Liver (tissue), 9 donors: ENCODE data around the gene TYRP1. TPM values are rescaled to one million over a fixed set of nuclear protein-coding genes. Genes with fewer than 3 reads are reported as not detected.

Experiments used
- DNase-seq: peaks from one replicate; pipeline ENCODE4 v3.0.0-alpha.2; 2017; ENCODE audit warnings: low spot score
- H3K27ac ChIP-seq, 2 donors: one replicate each; pipeline ENCODE4 v1.7.0; 2013; ENCODE audit warnings: inconsistent platforms in 2 of 2, low read length in 2 of 2, control low read depth in 1 of 2, low read depth in 1 of 2, mild to moderate bottlenecking in 1 of 2
- H3K27me3 ChIP-seq, 4 donors: one replicate each; pipeline versions ENCODE4 v1.6.1 to v1.7.0; 2013; ENCODE audit warnings: low read length in 3 of 4, inconsistent platforms in 1 of 4, mild to moderate bottlenecking in 1 of 4, moderate library complexity in 1 of 4; ENCODE audit not compliant: control insufficient read depth in 4 of 4, insufficient read depth in 4 of 4
- H3K36me3 ChIP-seq, 4 donors: one replicate each; pipeline versions ENCODE4 v1.6.1 to v1.7.0; 2013; ENCODE audit warnings: low read length in 3 of 4, mild to moderate bottlenecking in 3 of 4, low read depth in 1 of 4, moderate library complexity in 1 of 4; ENCODE audit not compliant: control insufficient read depth in 4 of 4, insufficient read depth in 3 of 4
- H3K4me1 ChIP-seq, 4 donors: one replicate each; pipeline versions ENCODE4 v1.6.1 to v1.7.0; 2013; ENCODE audit warnings: low read length in 3 of 4, mild to moderate bottlenecking in 3 of 4, moderate library complexity in 1 of 4; ENCODE audit not compliant: control insufficient read depth in 4 of 4, insufficient read depth in 4 of 4
- H3K4me3 ChIP-seq, 3 donors: one replicate each; pipeline versions ENCODE4 v1.6.1 to v1.7.0; 2013; ENCODE audit warnings: low read length in 3 of 3, control low read depth in 1 of 3, low read depth in 1 of 3, mild to moderate bottlenecking in 1 of 3
- H3K9ac ChIP-seq, 2 donors: one replicate each; pipeline ENCODE4 v1.7.0; 2013; ENCODE audit warnings: low read length in 2 of 2, mild to moderate bottlenecking in 2 of 2, moderate library complexity in 2 of 2, control low read depth in 1 of 2, low read depth in 1 of 2
- H3K9me3 ChIP-seq, 4 donors: one replicate each; pipeline versions ENCODE4 v1.6.1 to v1.7.0; 2013; ENCODE audit warnings: low read length in 3 of 4; ENCODE audit not compliant: control insufficient read depth in 4 of 4
- ATF3 ChIP-seq: IDR thresholded peaks from 2 replicates; pipeline ENCODE4 v1.6.1; 2016; ENCODE audit warnings: antibody characterized with exemption
- CTCF ChIP-seq: fragments of 150-350 bp; IDR thresholded peaks from 2 replicates; pipeline ENCODE4 v1.5.1; 2017; ENCODE audit warnings: improper control_type of control experiment, low read depth, low read length; ENCODE audit not compliant: missing input control
- EGR1 ChIP-seq, 2 donors: IDR thresholded peaks; 2 replicates each; pipeline ENCODE4 v1.6.1; 2016 to 2018; ENCODE audit warnings: antibody characterized with exemption in 2 of 2, low read depth in 2 of 2
- FOXA1 ChIP-seq: IDR thresholded peaks from 2 replicates; pipeline ENCODE4 v1.6.1; 2016; ENCODE audit warnings: antibody characterized with exemption
- FOXA2 ChIP-seq: IDR thresholded peaks from 2 replicates; pipeline ENCODE4 v1.6.1; 2016; ENCODE audit warnings: antibody characterized with exemption
- GABPA ChIP-seq, 2 donors: IDR thresholded peaks in 1 of 2; conservative IDR thresholded peaks in 1 of 2; 2 replicates each; pipeline ENCODE4 v1.6.1; 2016; ENCODE audit warnings: antibody characterized with exemption in 2 of 2, mild to moderate bottlenecking in 1 of 2, moderate library complexity in 1 of 2
- HNF4A ChIP-seq, 2 donors: conservative IDR thresholded peaks; 2 replicates each; pipeline ENCODE4 v1.6.1; 2016; ENCODE audit warnings: antibody characterized with exemption in 2 of 2, mild to moderate bottlenecking in 2 of 2
- HNF4G ChIP-seq: IDR thresholded peaks from 2 replicates; pipeline ENCODE4 v1.6.1; 2016; ENCODE audit warnings: antibody characterized with exemption
- JUND ChIP-seq, 2 donors: IDR thresholded peaks; 2 replicates each; pipeline ENCODE4 v1.6.1; 2016; ENCODE audit warnings: antibody characterized with exemption in 2 of 2
- MAX ChIP-seq: IDR thresholded peaks from 2 replicates; pipeline ENCODE4 v1.6.1; 2016; ENCODE audit warnings: antibody characterized with exemption
- NR2F2 ChIP-seq: IDR thresholded peaks from 2 replicates; pipeline ENCODE4 v1.6.1; 2016; ENCODE audit warnings: antibody characterized with exemption
- RAD21 ChIP-seq, 2 donors: IDR thresholded peaks; 2 replicates each; pipeline ENCODE4 v1.6.1; 2016; ENCODE audit warnings: antibody characterized with exemption in 2 of 2, mild to moderate bottlenecking in 2 of 2
- REST ChIP-seq: IDR thresholded peaks from 2 replicates; pipeline ENCODE4 v1.6.1; 2016; ENCODE audit warnings: antibody characterized with exemption, mild to moderate bottlenecking
- RXRA ChIP-seq, 2 donors: IDR thresholded peaks; 2 replicates each; pipeline ENCODE4 v1.6.1; 2017 to 2018; ENCODE audit warnings: antibody characterized with exemption in 2 of 2, mild to moderate bottlenecking in 1 of 2
- SP1 ChIP-seq: IDR thresholded peaks from 2 replicates; pipeline ENCODE4 v1.6.1; 2018; ENCODE audit warnings: antibody characterized with exemption, mild to moderate bottlenecking
- TAF1 ChIP-seq: conservative IDR thresholded peaks from 2 replicates; pipeline ENCODE4 v1.6.1; 2016; ENCODE audit warnings: antibody characterized with exemption, mild to moderate bottlenecking
- YY1 ChIP-seq: IDR thresholded peaks from 2 replicates; pipeline ENCODE4 v1.6.1; 2016; ENCODE audit warnings: antibody characterized with exemption, mild to moderate bottlenecking
- ZBTB33 ChIP-seq: IDR thresholded peaks from 2 replicates; pipeline ENCODE4 v1.6.1; 2016; ENCODE audit warnings: antibody characterized with exemption
- WGBS: extraction: QIAGEN DNeasy Blood & Tissue Kit; methylation state at CpG from one replicate; pipeline ENCODE4 v1.1.7; 2013; 5-methylcytosine and 5-hydroxymethylcytosine counted together
- polyA plus RNA-seq, 2 donors: library from polyadenylated mRNA; stranded (reverse) in 1 of 2; unstranded in 1 of 2; fragments of 200-250 nt in 1 of 2; fragments of >200 nt in 1 of 2; fragmentation: Nextera tagmentation in 1 of 2; extraction: Ambion mirVana in 1 of 2; gene quantifications; one replicate each; pipeline versions ENCODE4 v1.2.1 to v1.2.3, GENCODE V29; 2013 to 2015
- total RNA-seq, 2 donors: library from RNA; depleted of rRNA; stranded (reverse); fragments of >200 nt; gene quantifications; one replicate each; pipeline ENCODE4 v1.2.3, GENCODE V29; 2014
- donor health status: healthy.
- donor health status: healthy.
- donor health status: healthy.
- donor health status: healthy.
- donor health status: healthy.

The TYRP1 gene
- total and polyA plus RNA-seq, 4 donors = 0.17 TPM; not detected in 3

GRCh38 chr9:12651125-12651524 is 42.1 kb upstream of the TYRP1 start:
- Histone ChIP-seq H3K4me1 (no peaks in the 10 kb centered on the region), H3K27ac (no peak overlapping the region), H3K9ac (no peak overlapping the region), H3K9me3 (peaks cover 0 to 2% (median 0%) of the 10 kb centered on the region in 4 donors), H3K36me3 (no peaks in the 10 kb centered on the region), H3K4me3 (no peak overlapping the region), H3K27me3 (no peaks in the 10 kb centered on the region)
- TF ChIP-seq EGR1 (IDR thresholded peaks at IDR 0.05; ENCODE audit: low read depth in 2 of 2) (no peak), HNF4G (no peak), HNF4A (conservative IDR thresholded peaks at IDR 0.05) (no peak), JUND (IDR thresholded peaks at IDR 0.05) (no peak), YY1 (no peak), REST (no peak), ZBTB33 (no peak), NR2F2 (no peak), TAF1 (no peak), CTCF (no peak), RAD21 (IDR thresholded peaks at IDR 0.05) (no peak), FOXA1 (no peak), ATF3 (no peak), RXRA (IDR thresholded peaks at IDR 0.05) (no peak), FOXA2 (no peak), GABPA (IDR thresholded peaks at IDR 0.05 in 1 of 2, conservative IDR thresholded peaks at IDR 0.05 in 1 of 2) (no peak), SP1 (no peak)
- DNase-seq = no peak

- Histone ChIP-seq H3K36me3 (no peaks in the 10 kb centered on the region), H3K27me3 (no peaks in the 10 kb centered on the region), H3K4me3 (no peak overlapping the region), H3K9ac (no peak overlapping the region), H3K9me3 (peaks cover 0 to 2% (median 0%) of the 10 kb centered on the region in 4 donors), H3K27ac (no peak overlapping the region), H3K4me1 (no peaks in the 10 kb centered on the region)
- 33% methylated on average over 2 of the region's 2 CpGs for WGBS
- DNase-seq = no peak
- TF ChIP-seq YY1 = no peak
- no peak for TF ChIP-seq HNF4A (conservative IDR thresholded peaks at IDR 0.05)
- no peak for TF ChIP-seq FOXA2
- TF ChIP-seq NR2F2 = no peak
- no peak for TF ChIP-seq RXRA (IDR thresholded peaks at IDR 0.05)
- no peak for TF ChIP-seq ZBTB33
- no peak for TF ChIP-seq CTCF
- TF ChIP-seq SP1 = no peak
- no peak for TF ChIP-seq GABPA (IDR thresholded peaks at IDR 0.05 in 1 of 2, conservative IDR thresholded peaks at IDR 0.05 in 1 of 2)
- TF ChIP-seq JUND (IDR thresholded peaks at IDR 0.05) = no peak
- no peak for TF ChIP-seq FOXA1
- TF ChIP-seq HNF4G = no peak
- TF ChIP-seq EGR1 (IDR thresholded peaks at IDR 0.05; ENCODE audit: low read depth in 2 of 2) = no peak
- TF ChIP-seq MAX = no peak
Measured at GRCh38 chr9:12652973-12653372, 40.2 kb upstream of the TYRP1 start.
